Measurements from ENCODE around the gene COMMD10.

COMMD10 gene

GRCh38 chr5:116176121-116176520, 91.3 kb downstream of the COMMD10 start:
- DNase-seq (ENCODE audit: low read depth) = no peak
- no peak for TF ChIP-seq CTCF (IDR thresholded peaks at IDR 0.05; ENCODE audit: control insufficient read depth, extremely low read depth, insufficient read depth)
- no peak overlapping the region for H3K4me3 ChIP-seq (ENCODE audit: low read depth, low read length)

GRCh38 chr5:116178925-116179324, 94.1 kb downstream of the COMMD10 start:
- TF ChIP-seq CTCF (IDR thresholded peaks at IDR 0.05; ENCODE audit: control insufficient read depth, extremely low read depth, insufficient read depth) = no peak
- H3K4me3 ChIP-seq (ENCODE audit: low read depth, low read length) = no peak overlapping the region
- DNase-seq (ENCODE audit: low read depth) = no peak

GRCh38 chr5:116209166-116209565, 124.3 kb downstream of the COMMD10 start:
- H3K4me3 ChIP-seq (ENCODE audit: low read depth, low read length) = no peak overlapping the region
- no peak for DNase-seq (ENCODE audit: low read depth)
- no peak for TF ChIP-seq CTCF (IDR thresholded peaks at IDR 0.05; ENCODE audit: control insufficient read depth, extremely low read depth, insufficient read depth)

- TF ChIP-seq CTCF (IDR thresholded peaks at IDR 0.05; ENCODE audit: control insufficient read depth, extremely low read depth, insufficient read depth) = no peak
- DNase-seq (ENCODE audit: low read depth) = no peak
- H3K4me3 ChIP-seq (ENCODE audit: low read depth, low read length) = no peak overlapping the region
Measured at GRCh38 chr5:116212225-116212624, 127.4 kb downstream of the COMMD10 start.

GRCh38 chr5:116216246-116216645, 131.4 kb downstream of the COMMD10 start:
- TF ChIP-seq CTCF (IDR thresholded peaks at IDR 0.05; ENCODE audit: control insufficient read depth, extremely low read depth, insufficient read depth) = no peak
- DNase-seq (ENCODE audit: low read depth) = no peak
- no peak overlapping the region for H3K4me3 ChIP-seq (ENCODE audit: low read depth, low read length)

- DNase-seq (ENCODE audit: low read depth) = no peak
- TF ChIP-seq CTCF (IDR thresholded peaks at IDR 0.05; ENCODE audit: control insufficient read depth, extremely low read depth, insufficient read depth) = no peak
- no peak overlapping the region for H3K4me3 ChIP-seq (ENCODE audit: low read depth, low read length)
Measured at GRCh38 chr5:116225281-116225922, 140.6 kb downstream of the COMMD10 start.

- DNase-seq (ENCODE audit: low read depth) = no peak
- no peak for TF ChIP-seq CTCF (IDR thresholded peaks at IDR 0.05; ENCODE audit: control insufficient read depth, extremely low read depth, insufficient read depth)
- H3K4me3 ChIP-seq (ENCODE audit: low read depth, low read length) = no peak overlapping the region
Measured at GRCh38 chr5:116229131-116229689, 144.4 kb downstream of the COMMD10 start.
